ENCODE results near the gene CLDN9.

The CLDN9 gene

GRCh38 chr16:3057181-3058138, 44.7 kb downstream of the CLDN9 start:
- DNase-seq = no peak

GRCh38 chr16:3058139-3059030, 45.7 kb downstream of the CLDN9 start:
- DNase-seq = peak; percentile 31

- peak; percentile 90 for DNase-seq
Measured at GRCh38 chr16:3059041-3059722, 46.5 kb downstream of the CLDN9 start.

GRCh38 chr16:3059723-3060242, 47.1 kb downstream of the CLDN9 start:
- DNase-seq = no peak

- no peak for DNase-seq
Measured at GRCh38 chr16:3060339-3061127, 47.8 kb downstream of the CLDN9 start.

- DNase-seq = no peak
Measured at GRCh38 chr16:3062553-3062952, 49.8 kb downstream of the CLDN9 start.

- DNase-seq = peak; percentile 13
Measured at GRCh38 chr16:3063625-3064386, 51.1 kb downstream of the CLDN9 start.

Measured in fibroblast of skin of scalp (primary cell).